Chondrocyte (in vitro differentiated cells): Measurements from ENCODE around the gene GTF2A2. TPM values are rescaled to one million over a fixed set of nuclear protein-coding genes. Genes with fewer than 3 reads are reported as not detected.

Experiments
- DNase-seq: peaks from one replicate; pipeline ENCODE4 v3.0.0; 2021; ENCODE audit warnings: mixed read lengths, low spot score
- H3K27ac Mint-ChIP-seq: one replicate; pipeline ENCODE4 v1.8.0; 2021; ENCODE audit warnings: mild to moderate bottlenecking, moderate library complexity, mixed read lengths; ENCODE audit not compliant: unreplicated experiment
- H3K27me3 Mint-ChIP-seq: 2 replicates; pipeline ENCODE4 v1.8.0; 2021; ENCODE audit warnings: low read depth, mixed read lengths
- H3K36me3 Mint-ChIP-seq: 2 replicates; pipeline ENCODE4 v1.8.0; 2021; ENCODE audit warnings: low read depth, mixed read lengths
- H3K4me1 Mint-ChIP-seq: 2 replicates; pipeline ENCODE4 v1.8.0; 2021; ENCODE audit warnings: low read depth, mild to moderate bottlenecking, mixed read lengths
- H3K4me3 Mint-ChIP-seq: one replicate; pipeline ENCODE4 v1.8.0; 2021; ENCODE audit warnings: mild to moderate bottlenecking, moderate library complexity, mixed read lengths; ENCODE audit not compliant: unreplicated experiment
- H3K9me3 Mint-ChIP-seq: 2 replicates; pipeline ENCODE4 v1.8.0; 2021; ENCODE audit warnings: low read depth, mixed read lengths
- CTCF ChIP-seq: fragments of 200-600 bp; sonication (generic); IDR thresholded peaks from 2 replicates; pipeline ENCODE4 v1.5.0; 2021; ENCODE audit warnings: antibody characterized with exemption, mild to moderate bottlenecking, moderate library complexity
- total RNA-seq: library from RNA; stranded (reverse); gene quantifications from 3 replicates; pipeline ENCODE4 v1.2.1, GENCODE V29; 2021

The GTF2A2 gene
- total RNA-seq, 1 donor from 2014 or later, result 114 TPM

- H3K27me3 Mint-ChIP-seq, result no peaks in the 10 kb centered on the region
- TF ChIP-seq CTCF, result no peak
- DNase-seq, result no peak
- no peaks in the 10 kb centered on the region for H3K9me3 Mint-ChIP-seq
- peak overlapping the region; percentile 82 for H3K4me3 Mint-ChIP-seq
- peak overlapping the region; percentile 99 for H3K27ac Mint-ChIP-seq
- H3K4me1 Mint-ChIP-seq, result peaks cover 48% of the 10 kb centered on the region
- H3K36me3 Mint-ChIP-seq, result no peaks in the 10 kb centered on the region
Measured at GRCh38 chr15:59688423-59688781, 31.1 kb upstream of the GTF2A2 start.

GRCh38 chr15:59687836-59688235 is 30.5 kb upstream of the GTF2A2 start:
- Mint-ChIP-seq H3K27me3 (no peaks in the 10 kb centered on the region), H3K27ac (peak overlapping the region; percentile 99), H3K36me3 (no peaks in the 10 kb centered on the region), H3K4me3 (peak overlapping the region; percentile 82), H3K4me1 (peaks cover 54% of the 10 kb centered on the region), H3K9me3 (no peaks in the 10 kb centered on the region)
- no peak for TF ChIP-seq CTCF
- DNase-seq, result no peak

GRCh38 chr15:59686389-59686788 is 29.1 kb upstream of the GTF2A2 start:
- H3K9me3 Mint-ChIP-seq, result no peaks in the 10 kb centered on the region
- peak overlapping the region; percentile 9 for H3K4me3 Mint-ChIP-seq
- H3K27me3 Mint-ChIP-seq, result no peaks in the 10 kb centered on the region
- H3K4me1 Mint-ChIP-seq, result peaks cover 54% of the 10 kb centered on the region
- no peak for DNase-seq
- no peak for TF ChIP-seq CTCF
- H3K27ac Mint-ChIP-seq, result peak overlapping the region; percentile 9
- peaks cover 2% of the 10 kb centered on the region for H3K36me3 Mint-ChIP-seq

- Mint-ChIP-seq H3K27me3 (no peaks in the 10 kb centered on the region), H3K36me3 (peaks cover 4% of the 10 kb centered on the region), H3K27ac (peak overlapping the region; percentile 9), H3K4me1 (peaks cover 50% of the 10 kb centered on the region), H3K4me3 (no peak overlapping the region), H3K9me3 (no peaks in the 10 kb centered on the region)
- no peak for TF ChIP-seq CTCF
- DNase-seq, result no peak
Measured at GRCh38 chr15:59685737-59686297, 28.5 kb upstream of the GTF2A2 start.

- Mint-ChIP-seq H3K9me3 (no peaks in the 10 kb centered on the region), H3K27ac (no peak overlapping the region), H3K36me3 (peaks cover 17% of the 10 kb centered on the region), H3K4me3 (no peak overlapping the region), H3K4me1 (peaks cover 21% of the 10 kb centered on the region), H3K27me3 (no peaks in the 10 kb centered on the region)
- no peak for TF ChIP-seq CTCF
- DNase-seq, result no peak
Measured at GRCh38 chr15:59680870-59681269, 23.6 kb upstream of the GTF2A2 start.
